Measurements from ENCODE around the gene PCDH9.
A peak's percentile ranks its signal among the peaks of the same experiment; 100 is the strongest.

The PCDH9 gene

GRCh38 chr13:67125681-67126080, 104.5 kb downstream of the PCDH9 start:
- Histone ChIP-seq H3K4me3 (ENCODE audit: insufficient read depth in 1 of 2, low read depth in 1 of 2, low read length in 2 of 2) (no peak overlapping the region), H3K36me3 (ENCODE audit: control insufficient read depth in 1 of 2, insufficient read depth in 2 of 2, low read depth in 1 of 2, low read length in 2 of 2) (no peaks in the 10 kb centered on the region), H3K14ac (ENCODE audit: low read length in 2 of 2) (no peak overlapping the region), H3K4ac (ENCODE audit: low read depth in 1 of 2, low read length in 2 of 2) (no peak overlapping the region), H3K4me1 (ENCODE audit: control insufficient read depth, insufficient read depth, low read depth, low read length) (no peaks in the 10 kb centered on the region), H3K23ac (ENCODE audit: low read length in 2 of 2) (no peak overlapping the region), H2BK15ac (ENCODE audit: low read depth, poor library complexity, severe bottlenecking) (no peak overlapping the region), H2BK12ac (ENCODE audit: low read length in 2 of 2) (no peak overlapping the region), H4K8ac (ENCODE audit: low read length) (no peak overlapping the region), H4K91ac (ENCODE audit: low read length) (no peak overlapping the region), H2AFZ (ENCODE audit: low read depth, low read length) (no peak overlapping the region), H3K9ac (ENCODE audit: low read length) (no peak overlapping the region), H3K27me3 (ENCODE audit: control insufficient read depth in 1 of 2, insufficient read depth in 1 of 2, low read length in 2 of 2) (no peaks in the 10 kb centered on the region), H3K4me2 (ENCODE audit: low read length, poor library complexity, severe bottlenecking) (no peak overlapping the region), H3K79me1 (replicated peaks; ENCODE audit: low read length, poor library complexity, severe bottlenecking) (no peaks in the 10 kb centered on the region), H3K9me3 (ENCODE audit: control insufficient read depth, low read length) (no peaks in the 10 kb centered on the region), H3K27ac (ENCODE audit: low read length, poor library complexity, severe bottlenecking) (no peak overlapping the region), H2AK5ac (ENCODE audit: low read length, severe bottlenecking) (no peak overlapping the region), H3K18ac (ENCODE audit: low read depth in 1 of 2, low read length in 2 of 2) (no peak overlapping the region), H2BK120ac (ENCODE audit: low read depth, low read length) (no peak overlapping the region), H2BK5ac (ENCODE audit: low read depth, low read length, poor library complexity, severe bottlenecking) (no peak overlapping the region)
- no peak for DNase-seq

DNA sequence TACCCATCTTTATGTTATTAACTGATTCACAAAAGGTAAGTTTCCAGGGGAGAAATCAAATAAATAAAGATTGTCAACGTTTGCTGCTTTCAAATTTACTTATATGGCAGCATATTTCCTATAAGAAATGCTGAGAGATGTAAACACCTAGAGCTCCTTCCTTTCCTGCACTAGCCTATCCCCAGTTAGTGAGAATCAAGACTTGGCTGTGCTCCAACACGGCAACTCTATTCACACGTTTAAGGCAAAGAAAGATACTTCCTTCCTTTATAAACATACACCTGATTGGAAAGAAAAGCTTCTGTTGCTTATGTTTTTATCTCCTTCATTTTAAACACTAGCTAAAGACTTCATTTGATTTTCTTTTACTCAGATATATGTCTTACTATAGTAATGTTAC, 107.0 kb downstream of the PCDH9 start:
- no peak overlapping the region for H2AK5ac ChIP-seq (ENCODE audit: low read length, severe bottlenecking)
- no peak overlapping the region for H3K4me3 ChIP-seq (ENCODE audit: insufficient read depth in 1 of 2, low read depth in 1 of 2, low read length in 2 of 2)
- no CpG with 5 or more reads among the region's 3 CpGs for WGBS
- no peak overlapping the region for H4K8ac ChIP-seq (ENCODE audit: low read length)
- H3K23ac ChIP-seq (ENCODE audit: low read length in 2 of 2) = no peak overlapping the region
- no peak overlapping the region for H2BK15ac ChIP-seq (ENCODE audit: low read depth, poor library complexity, severe bottlenecking)
- no peaks in the 10 kb centered on the region for H3K4me1 ChIP-seq (ENCODE audit: control insufficient read depth, insufficient read depth, low read depth, low read length)
- no peak overlapping the region for H3K4me2 ChIP-seq (ENCODE audit: low read length, poor library complexity, severe bottlenecking)
- no peak overlapping the region for H4K91ac ChIP-seq (ENCODE audit: low read length)
- H3K9me3 ChIP-seq (ENCODE audit: control insufficient read depth, low read length) = no peaks in the 10 kb centered on the region
- no peaks in the 10 kb centered on the region for H3K27me3 ChIP-seq (ENCODE audit: control insufficient read depth in 1 of 2, insufficient read depth in 1 of 2, low read length in 2 of 2)
- H3K14ac ChIP-seq (ENCODE audit: low read length in 2 of 2) = no peak overlapping the region
- H3K36me3 ChIP-seq (ENCODE audit: control insufficient read depth in 1 of 2, insufficient read depth in 2 of 2, low read depth in 1 of 2, low read length in 2 of 2) = no peaks in the 10 kb centered on the region
- H3K9ac ChIP-seq (ENCODE audit: low read length) = no peak overlapping the region
- no peaks in the 10 kb centered on the region for H3K79me1 ChIP-seq (replicated peaks; ENCODE audit: low read length, poor library complexity, severe bottlenecking)
- no peak overlapping the region for H3K18ac ChIP-seq (ENCODE audit: low read depth in 1 of 2, low read length in 2 of 2)
- H3K4ac ChIP-seq (ENCODE audit: low read depth in 1 of 2, low read length in 2 of 2) = no peak overlapping the region
- no peak overlapping the region for H2BK5ac ChIP-seq (ENCODE audit: low read depth, low read length, poor library complexity, severe bottlenecking)
- no peak overlapping the region for H2BK12ac ChIP-seq (ENCODE audit: low read length in 2 of 2)
- H2AFZ ChIP-seq (ENCODE audit: low read depth, low read length) = no peak overlapping the region
- H3K27ac ChIP-seq (ENCODE audit: low read length, poor library complexity, severe bottlenecking) = no peak overlapping the region
- H2BK120ac ChIP-seq (ENCODE audit: low read depth, low read length) = no peak overlapping the region
- DNase-seq = no peak

DNA sequence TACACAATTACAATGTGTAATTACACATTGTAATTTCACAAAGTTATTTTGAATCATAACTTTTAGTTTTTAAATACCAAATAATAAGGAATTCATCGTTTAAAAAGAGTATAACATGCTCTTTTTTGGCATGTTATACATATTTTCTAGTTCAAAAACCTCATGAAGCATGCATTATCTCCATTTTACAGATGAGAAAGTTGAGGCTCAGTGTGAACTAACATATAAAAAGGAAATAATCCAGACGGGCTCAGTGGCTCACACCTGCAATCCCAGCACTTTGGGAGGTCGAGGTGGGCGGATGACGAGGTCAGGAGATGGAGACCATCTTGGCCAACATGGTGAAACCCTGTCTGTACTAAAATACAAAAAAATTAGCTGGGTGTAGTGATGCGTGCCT, 107.9 kb downstream of the PCDH9 start:
- Histone ChIP-seq H3K27me3 (ENCODE audit: control insufficient read depth in 1 of 2, insufficient read depth in 1 of 2, low read length in 2 of 2) (no peaks in the 10 kb centered on the region), H3K9ac (ENCODE audit: low read length) (no peak overlapping the region), H3K79me1 (replicated peaks; ENCODE audit: low read length, poor library complexity, severe bottlenecking) (no peaks in the 10 kb centered on the region), H3K36me3 (ENCODE audit: control insufficient read depth in 1 of 2, insufficient read depth in 2 of 2, low read depth in 1 of 2, low read length in 2 of 2) (no peaks in the 10 kb centered on the region), H2AFZ (ENCODE audit: low read depth, low read length) (no peak overlapping the region), H4K91ac (ENCODE audit: low read length) (no peak overlapping the region), H2BK120ac (ENCODE audit: low read depth, low read length) (no peak overlapping the region), H3K4me3 (ENCODE audit: insufficient read depth in 1 of 2, low read depth in 1 of 2, low read length in 2 of 2) (no peak overlapping the region), H4K8ac (ENCODE audit: low read length) (no peak overlapping the region), H3K4me1 (ENCODE audit: control insufficient read depth, insufficient read depth, low read depth, low read length) (no peaks in the 10 kb centered on the region), H2BK15ac (ENCODE audit: low read depth, poor library complexity, severe bottlenecking) (no peak overlapping the region), H3K4ac (ENCODE audit: low read depth in 1 of 2, low read length in 2 of 2) (no peak overlapping the region), H2BK5ac (ENCODE audit: low read depth, low read length, poor library complexity, severe bottlenecking) (no peak overlapping the region), H3K4me2 (ENCODE audit: low read length, poor library complexity, severe bottlenecking) (no peak overlapping the region), H3K9me3 (ENCODE audit: control insufficient read depth, low read length) (no peaks in the 10 kb centered on the region), H3K14ac (ENCODE audit: low read length in 2 of 2) (no peak overlapping the region), H2AK5ac (ENCODE audit: low read length, severe bottlenecking) (no peak overlapping the region), H3K27ac (ENCODE audit: low read length, poor library complexity, severe bottlenecking) (no peak overlapping the region), H3K18ac (ENCODE audit: low read depth in 1 of 2, low read length in 2 of 2) (no peak overlapping the region), H3K23ac (ENCODE audit: low read length in 2 of 2) (no peak overlapping the region), H2BK12ac (ENCODE audit: low read length in 2 of 2) (no peak overlapping the region)
- 80% methylated on average over 5 of the region's 6 CpGs for WGBS
- DNase-seq = no peak

DNA sequence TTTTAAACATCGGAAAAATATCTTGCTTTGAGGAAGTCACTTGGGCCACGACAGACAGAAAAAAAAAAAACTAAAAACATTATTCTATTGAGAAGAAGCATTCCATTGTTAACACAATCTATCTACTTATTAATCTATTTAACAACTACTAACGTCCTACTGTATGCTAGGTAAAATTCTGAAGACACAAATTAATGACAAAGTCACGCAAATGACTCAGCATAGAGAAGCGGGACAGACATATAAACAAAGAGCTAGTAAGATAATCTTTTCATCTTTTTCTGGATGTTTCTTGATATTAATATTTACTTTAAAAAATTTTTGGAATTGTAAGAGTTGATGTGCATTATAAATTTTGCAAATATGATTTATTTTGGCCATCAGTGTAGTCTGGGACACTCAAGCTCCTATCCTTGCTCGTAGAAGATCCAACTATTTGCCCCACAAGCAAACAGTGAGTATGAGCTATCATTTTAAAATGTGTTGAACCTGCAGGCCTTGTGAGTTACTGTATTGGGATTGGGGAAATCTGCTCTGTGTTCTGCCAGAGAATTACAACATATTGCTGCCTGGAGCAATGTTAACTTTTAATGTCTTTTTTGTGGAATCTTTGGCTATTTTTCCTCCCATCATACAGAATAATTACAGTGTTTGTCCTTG, 109.1 kb downstream of the PCDH9 start:
- Histone ChIP-seq H3K14ac (ENCODE audit: low read length in 2 of 2) (no peak overlapping the region), H3K36me3 (ENCODE audit: control insufficient read depth in 1 of 2, insufficient read depth in 2 of 2, low read depth in 1 of 2, low read length in 2 of 2) (no peaks in the 10 kb centered on the region), H3K4me3 (ENCODE audit: insufficient read depth in 1 of 2, low read depth in 1 of 2, low read length in 2 of 2) (no peak overlapping the region), H2BK5ac (ENCODE audit: low read depth, low read length, poor library complexity, severe bottlenecking) (no peak overlapping the region), H2AK5ac (ENCODE audit: low read length, severe bottlenecking) (no peak overlapping the region), H2BK15ac (ENCODE audit: low read depth, poor library complexity, severe bottlenecking) (no peak overlapping the region), H2BK12ac (ENCODE audit: low read length in 2 of 2) (no peak overlapping the region), H3K27ac (ENCODE audit: low read length, poor library complexity, severe bottlenecking) (peak overlapping the region; percentile 45), H3K9ac (ENCODE audit: low read length) (no peak overlapping the region), H4K91ac (ENCODE audit: low read length) (no peak overlapping the region), H3K4ac (ENCODE audit: low read depth in 1 of 2, low read length in 2 of 2) (no peak overlapping the region), H3K4me2 (ENCODE audit: low read length, poor library complexity, severe bottlenecking) (no peak overlapping the region), H3K23ac (ENCODE audit: low read length in 2 of 2) (no peak overlapping the region), H2BK120ac (ENCODE audit: low read depth, low read length) (no peak overlapping the region), H3K79me1 (replicated peaks; ENCODE audit: low read length, poor library complexity, severe bottlenecking) (no peaks in the 10 kb centered on the region), H2AFZ (ENCODE audit: low read depth, low read length) (no peak overlapping the region), H3K27me3 (ENCODE audit: control insufficient read depth in 1 of 2, insufficient read depth in 1 of 2, low read length in 2 of 2) (no peaks in the 10 kb centered on the region), H3K9me3 (ENCODE audit: control insufficient read depth, low read length) (no peaks in the 10 kb centered on the region), H3K18ac (ENCODE audit: low read depth in 1 of 2, low read length in 2 of 2) (no peak overlapping the region), H3K4me1 (ENCODE audit: control insufficient read depth, insufficient read depth, low read depth, low read length) (no peaks in the 10 kb centered on the region), H4K8ac (ENCODE audit: low read length) (no peak overlapping the region)
- peak; percentile 57 for DNase-seq
- 0% methylated on average over 1 of the region's 6 CpGs for WGBS
